Activated CD8-positive, alpha-beta memory T cell treated with anti-CD3 and anti-CD28 coated beads for 24 hours (primary cell): ENCODE measurements around the gene CD74.

ENCODE experiments used
- DNase-seq: peaks from one replicate; pipeline ENCODE4 v3.0.0-alpha.2; 2020

The CD74 gene

GRCh38 chr5:150408231-150408943, 4.3 kb downstream of the CD74 start:
- DNase-seq, result no peak

DNA sequence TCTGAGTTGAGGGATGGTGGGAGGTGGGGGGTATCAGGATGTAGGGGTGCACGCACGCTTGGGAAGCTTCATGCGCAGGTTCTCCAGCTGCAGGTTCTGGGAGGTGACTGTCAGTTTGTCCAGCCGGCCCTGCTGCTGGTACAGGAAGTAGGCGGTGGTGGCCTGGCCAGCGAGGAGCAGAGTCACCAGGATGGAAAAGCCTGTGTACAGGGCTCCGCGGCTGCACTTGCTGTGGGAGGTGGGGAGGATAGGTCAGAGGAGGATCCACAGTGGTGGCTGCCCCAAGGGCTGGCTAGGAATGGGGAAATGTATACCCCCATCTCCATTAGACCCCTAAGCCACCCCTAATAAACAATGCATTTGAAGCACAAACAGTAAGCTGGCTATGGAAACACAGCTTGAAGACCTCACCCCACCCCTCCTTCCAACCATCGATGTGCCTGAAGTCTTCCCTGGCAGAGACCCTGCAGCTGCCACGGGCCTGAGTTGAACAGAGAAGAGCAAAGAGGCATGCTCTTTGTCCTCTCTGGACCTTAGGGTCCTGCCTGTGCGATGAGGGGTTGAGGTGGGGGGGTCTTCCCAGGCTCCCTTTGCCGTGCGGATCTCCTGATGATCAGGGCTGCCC, 5.5 kb downstream of the CD74 start:
- DNase-seq, result no peak

DNA sequence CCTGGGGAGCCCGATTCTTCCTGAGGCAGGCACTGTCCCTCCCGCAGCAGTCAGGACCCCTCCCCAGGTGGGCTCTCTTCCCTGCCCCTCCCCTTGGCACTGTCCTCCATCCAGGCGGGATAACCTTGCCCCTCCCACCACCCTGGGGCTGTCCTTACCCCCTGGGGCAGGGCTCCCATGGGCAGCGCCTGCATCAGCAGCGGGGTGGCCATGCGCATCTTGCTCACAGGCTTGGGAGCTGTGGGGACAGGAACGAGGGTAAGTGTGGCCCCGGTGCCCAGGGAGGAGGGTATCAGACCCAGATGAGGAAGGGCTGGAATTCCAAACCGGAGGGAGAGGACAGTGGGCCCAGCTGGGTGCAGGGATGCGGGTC, 6.0 kb downstream of the CD74 start:
- DNase-seq, result no peak

DNA sequence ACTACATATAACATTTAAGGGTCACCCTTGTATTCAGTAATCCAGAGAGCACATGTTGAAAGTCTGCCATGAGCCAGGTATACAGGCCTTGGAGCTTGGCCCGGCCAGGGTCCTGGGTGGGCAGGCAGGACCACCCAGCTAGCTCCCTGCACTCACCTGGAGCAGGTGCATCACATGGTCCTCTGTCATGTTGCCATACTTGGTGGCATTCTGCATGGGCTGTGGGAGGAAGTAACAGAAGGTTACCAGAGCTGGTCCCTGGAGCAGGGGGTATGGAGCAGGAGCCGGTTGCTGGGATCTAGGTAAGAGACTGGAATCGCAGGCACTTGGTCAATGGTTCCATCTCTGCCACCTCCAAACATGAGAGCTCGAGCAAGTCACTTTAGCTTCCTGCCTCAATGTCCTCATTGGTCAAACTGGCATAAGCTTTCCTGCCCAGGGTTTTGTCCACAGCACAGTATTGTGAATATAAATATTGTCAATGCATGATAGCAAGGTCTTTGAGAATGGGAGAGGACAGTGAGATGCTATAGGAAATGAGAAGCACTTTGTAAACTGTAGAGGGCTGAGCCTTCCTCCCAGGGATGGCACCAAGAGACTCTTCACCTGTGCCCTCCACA, 6.5 kb downstream of the CD74 start:
- no peak for DNase-seq

- DNase-seq, result no peak
Observed at GRCh38 chr5:150404941-150405816, 7.5 kb downstream of the CD74 start.

GRCh38 chr5:150404535-150404934, 8.2 kb downstream of the CD74 start:
- DNase-seq, result no peak

GRCh38 chr5:150404121-150404520, 8.6 kb downstream of the CD74 start:
- no peak for DNase-seq

GRCh38 chr5:150402901-150403342, 9.8 kb downstream of the CD74 start:
- DNase-seq, result no peak

- DNase-seq, result no peak
Observed at GRCh38 chr5:150402229-150402773, 10.4 kb downstream of the CD74 start.

DNA sequence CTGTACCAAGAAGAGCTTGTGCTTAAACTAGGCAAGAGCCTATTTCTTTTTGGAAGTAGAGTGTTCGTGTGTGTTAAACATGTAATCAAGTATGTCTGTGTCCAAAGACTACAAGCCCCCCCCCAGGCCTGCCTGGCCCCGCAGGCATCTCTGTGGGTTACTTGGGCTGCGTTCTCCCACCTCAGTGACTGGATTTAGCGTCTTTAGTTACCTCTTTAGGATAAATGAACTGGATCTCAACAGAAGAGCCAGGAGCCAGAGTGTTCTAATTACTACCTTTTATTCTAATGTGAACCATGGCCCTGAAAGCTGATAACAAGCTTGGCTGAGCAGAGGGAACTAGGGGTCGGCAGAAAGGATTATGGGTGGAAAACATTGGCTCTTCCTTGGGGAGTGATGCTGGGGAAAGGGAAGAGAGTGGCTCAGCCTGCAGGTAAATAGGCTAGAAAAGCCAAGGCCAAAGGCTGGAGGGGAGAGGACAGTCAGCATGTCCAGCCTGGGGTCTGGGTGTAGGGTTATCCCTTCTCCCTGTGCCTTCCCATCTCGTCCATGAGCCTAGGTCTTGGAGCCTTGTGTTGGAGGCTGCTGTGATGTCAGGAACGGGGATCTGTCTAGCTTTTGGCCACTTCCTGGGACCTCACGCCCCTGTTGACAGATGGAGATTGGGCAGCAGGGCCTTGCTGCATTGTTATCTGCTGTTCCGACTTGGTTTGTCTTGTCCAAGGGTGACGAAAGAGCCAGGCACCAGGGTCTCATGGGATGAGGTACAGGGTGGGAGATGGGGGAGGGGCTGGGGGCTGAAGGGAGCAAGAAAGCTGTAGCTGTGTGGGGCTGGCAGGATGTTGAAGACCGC, 11.1 kb downstream of the CD74 start:
- DNase-seq, result no peak

DNA sequence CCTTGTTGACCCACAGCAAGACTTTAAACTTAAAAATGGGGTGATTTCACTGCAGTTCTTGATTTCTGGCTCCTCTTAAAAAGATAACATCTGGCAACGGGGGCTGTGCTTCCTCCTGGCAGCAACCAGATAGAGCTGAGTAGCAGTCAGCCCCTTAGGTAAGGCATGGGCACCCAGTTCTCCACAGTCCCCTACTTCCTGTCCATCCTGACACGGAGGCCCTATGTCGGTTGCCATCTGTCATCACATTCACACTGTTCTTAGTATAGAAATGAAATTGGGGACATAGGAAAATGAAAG, 11.7 kb downstream of the CD74 start:
- no peak for DNase-seq

DNA sequence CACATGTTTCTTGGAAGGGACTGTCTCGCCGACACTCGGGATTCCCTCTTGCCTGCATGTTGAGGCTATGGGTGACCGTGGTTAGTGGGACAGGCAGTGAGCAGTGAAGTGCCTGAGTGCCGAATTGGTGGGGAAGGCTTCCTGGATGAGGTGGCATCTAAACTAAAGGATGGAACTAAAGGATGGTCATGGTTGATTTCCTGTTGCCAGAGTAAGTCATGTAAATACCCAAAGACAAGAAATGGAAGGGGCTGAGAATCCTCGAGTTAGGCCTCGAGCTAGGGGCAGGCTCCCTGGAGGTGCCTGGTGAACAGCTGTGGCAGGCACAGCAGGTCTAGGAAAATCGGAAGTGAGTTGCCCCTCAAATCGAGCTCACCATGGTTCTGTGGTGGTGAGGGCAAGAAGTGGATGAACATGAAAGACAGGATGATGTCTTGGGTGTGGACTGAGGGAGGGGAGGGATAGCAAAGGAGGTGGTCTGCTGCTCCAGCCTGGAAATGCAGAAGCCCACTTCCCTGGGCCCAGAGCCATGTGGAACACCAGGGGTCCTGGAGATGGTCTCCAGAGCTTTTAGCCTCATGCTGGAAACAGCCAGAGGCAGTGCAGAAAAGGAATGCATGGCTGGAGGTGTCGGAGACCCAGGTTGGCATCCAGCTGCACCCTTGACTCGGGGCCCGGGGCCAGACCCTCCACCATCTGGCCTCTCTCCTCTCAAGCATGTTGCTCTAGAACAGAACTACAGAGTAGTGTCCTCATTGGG, 12.2 kb downstream of the CD74 start:
- no peak for DNase-seq

DNA sequence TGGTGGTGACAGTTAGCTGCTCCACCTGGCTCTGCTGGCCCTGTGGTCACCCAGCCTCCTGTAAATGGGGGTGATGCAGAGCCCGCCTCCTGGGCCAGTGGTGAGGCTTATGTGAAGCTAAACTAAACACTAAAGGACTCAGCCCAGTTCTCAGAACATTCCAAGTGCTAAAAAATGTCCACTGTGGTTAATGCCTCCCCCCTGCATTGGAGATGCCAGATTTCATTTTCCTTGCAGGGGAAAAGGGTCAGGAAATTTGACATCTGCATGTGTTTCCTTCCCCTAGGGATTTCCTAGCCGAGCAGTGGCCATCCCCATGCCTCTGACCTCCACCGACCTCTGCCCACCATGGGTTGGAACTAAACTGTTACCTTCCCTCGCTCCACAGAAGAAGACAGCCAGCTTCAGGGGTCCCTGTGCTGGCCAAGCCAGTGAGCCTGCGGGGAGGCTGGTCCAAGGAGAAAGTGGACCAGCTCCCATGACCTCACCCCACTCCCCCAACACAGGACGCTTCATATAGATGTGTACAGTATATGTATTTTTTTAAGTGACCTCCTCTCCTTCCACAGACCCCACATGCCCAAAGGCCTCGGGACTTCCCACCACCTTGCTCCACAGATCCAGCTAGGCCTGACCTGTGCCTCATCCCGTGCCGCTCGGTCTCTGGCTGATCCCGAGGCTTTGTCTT, 13.0 kb downstream of the CD74 start:
- no peak for DNase-seq

- no peak for DNase-seq
Observed at GRCh38 chr5:150398722-150399523, 13.8 kb downstream of the CD74 start.

- DNase-seq, result no peak
Observed at GRCh38 chr5:150397782-150398721, 14.7 kb downstream of the CD74 start.

DNA sequence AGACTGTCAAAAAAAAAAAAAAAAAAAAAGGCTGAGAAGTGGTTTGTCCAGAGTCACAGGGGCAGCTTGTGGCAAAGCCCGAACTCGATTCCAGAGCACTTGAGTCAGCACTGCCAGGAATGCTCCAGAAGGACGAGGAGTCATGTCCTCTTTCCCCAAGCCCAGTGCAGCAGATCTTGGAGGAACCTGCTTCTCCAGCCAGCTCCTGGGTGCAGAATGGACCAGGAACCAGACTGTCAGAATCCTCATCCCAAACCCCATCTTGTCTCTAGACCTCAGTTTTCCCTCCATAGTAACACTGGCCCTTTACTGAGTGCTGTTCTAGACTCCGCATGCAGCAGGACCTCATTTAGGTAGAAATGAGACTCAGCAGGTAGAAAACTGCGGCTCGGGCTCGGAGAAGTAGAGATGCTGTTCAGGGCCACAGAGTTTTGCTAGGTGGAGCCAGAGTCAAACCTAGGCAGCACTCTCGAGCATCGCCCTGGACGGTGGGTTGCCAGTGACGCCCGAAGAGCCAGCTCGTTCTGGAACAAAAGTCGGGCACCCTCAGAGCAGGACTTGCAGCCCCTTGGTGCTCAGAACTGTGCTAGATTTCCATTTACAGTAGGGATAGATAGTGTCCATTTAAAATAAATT, 15.4 kb downstream of the CD74 start:
- DNase-seq, result no peak

DNA sequence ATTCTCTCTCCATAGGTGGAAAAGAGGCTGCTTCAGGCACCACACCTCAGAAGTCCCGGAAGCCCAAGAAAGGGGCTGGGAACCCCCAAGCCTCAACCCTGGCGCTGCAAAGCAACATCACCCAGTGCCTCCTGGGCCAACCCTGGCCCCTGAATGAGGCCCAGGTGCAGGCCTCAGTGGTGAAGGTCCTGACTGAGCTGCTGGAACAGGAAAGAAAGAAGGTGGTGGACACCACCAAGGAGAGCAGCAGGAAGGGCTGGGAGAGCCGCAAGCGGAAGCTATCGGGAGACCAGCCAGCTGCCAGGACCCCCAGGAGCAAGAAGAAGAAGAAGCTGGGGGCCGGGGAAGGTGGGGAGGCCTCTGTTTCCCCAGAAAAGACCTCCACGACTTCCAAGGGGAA, 16.4 kb downstream of the CD74 start:
- no peak for DNase-seq

GRCh38 chr5:150395688-150395975, 17.1 kb downstream of the CD74 start:
- DNase-seq, result no peak
